Ascending aorta (tissue), 2 donors: Measurements from ENCODE around the gene NEK6. TPM values are rescaled to one million over a fixed set of nuclear protein-coding genes. Genes with fewer than 3 reads are reported as not detected.

Experiments used
- DNase-seq, 2 donors: peaks; one replicate each; pipeline ENCODE4 v3.0.0-alpha.2; 2019; ENCODE audit warnings: low spot score in 2 of 2
- H3K27ac ChIP-seq, 2 donors: fragments of 200-600 bp; sonication (generic); one replicate each; pipeline ENCODE4 v1.5.1; 2016 to 2017; ENCODE audit warnings: mild to moderate bottlenecking in 1 of 2
- H3K27me3 ChIP-seq: fragments of 200-600 bp; sonication (generic); one replicate; pipeline ENCODE4 v1.5.1; 2017
- H3K36me3 ChIP-seq, 2 donors: fragments of 200-600 bp; sonication (generic); one replicate each; pipeline ENCODE4 v1.5.1; 2016
- H3K4me1 ChIP-seq, 2 donors: fragments of 200-600 bp; sonication (generic); one replicate each; pipeline ENCODE4 v1.5.1; 2016 to 2017; ENCODE audit warnings: mild to moderate bottlenecking in 1 of 2
- H3K4me3 ChIP-seq, 2 donors: fragments of 200-600 bp; sonication (generic); one replicate each; pipeline ENCODE4 v1.5.1; 2016 to 2017; ENCODE audit warnings: mild to moderate bottlenecking in 1 of 2
- H3K9me3 ChIP-seq, 2 donors: fragments of 200-600 bp; sonication (generic); one replicate each; pipeline ENCODE4 v1.5.1; 2016
- CTCF ChIP-seq, 3 experiments: fragments of 200-600 bp in 2 of 3; fragments of 450-650 bp in 1 of 3; sonication (generic) in 2 of 3; IDR thresholded peaks; one replicate each; pipeline ENCODE4 v1.5.1; 2016 to 2019; ENCODE audit warnings: antibody characterized with exemption in 3 of 3, mild to moderate bottlenecking in 1 of 3, moderate library complexity in 1 of 3
- intact Hi-C: fragments of 100-400 bp; cut with DNase I; formaldehyde crosslinking; loops from one replicate; pipeline ENCODE4 v1.15.1; 2023
- total RNA-seq: library from RNA; depleted of rRNA; stranded (reverse); fragments of >200 nt; gene quantifications from one replicate; pipeline ENCODE4 v1.1.0, GENCODE V29; 2016

NEK6 gene
- total RNA-seq, 1 donor from 2014 or later = 6.7 TPM

- no peak for TF ChIP-seq CTCF (IDR thresholded peaks at IDR 0.05)
- DNase-seq = peak in 1 of 2 donors; percentile 19
- Histone ChIP-seq H3K4me3 (no peak overlapping the region), H3K27ac (no peak overlapping the region), H3K27me3 (no peaks in the 10 kb centered on the region), H3K36me3 (no peaks in the 10 kb centered on the region), H3K4me1 (no peaks in the 10 kb centered on the region), H3K9me3 (no peaks in the 10 kb centered on the region)
- intact Hi-C loops = no loop called here
These were observed 45.2 kb upstream of the NEK6 start for GRCh38 chr9:124212381-124213050.

- Histone ChIP-seq H3K4me3 (no peak overlapping the region), H3K9me3 (no peaks in the 10 kb centered on the region), H3K27me3 (no peaks in the 10 kb centered on the region), H3K36me3 (no peaks in the 10 kb centered on the region), H3K27ac (no peak overlapping the region), H3K4me1 (no peaks in the 10 kb centered on the region)
- no peak for TF ChIP-seq CTCF (IDR thresholded peaks at IDR 0.05)
- intact Hi-C loops = no loop called here
- DNase-seq = peak in 1 of 2 donors; percentile 52
These were observed 44.4 kb upstream of the NEK6 start for GRCh38 chr9:124213396-124213795.

GRCh38 chr9:124214116-124214515, 43.6 kb upstream of the NEK6 start:
- TF ChIP-seq CTCF (IDR thresholded peaks at IDR 0.05) = no peak
- Histone ChIP-seq H3K9me3 (no peaks in the 10 kb centered on the region), H3K36me3 (no peaks in the 10 kb centered on the region), H3K4me1 (no peaks in the 10 kb centered on the region), H3K4me3 (no peak overlapping the region), H3K27me3 (no peaks in the 10 kb centered on the region), H3K27ac (no peak overlapping the region)
- DNase-seq = peak in 1 of 2 donors; percentile 44
- intact Hi-C loops = no loop called here

DNA sequence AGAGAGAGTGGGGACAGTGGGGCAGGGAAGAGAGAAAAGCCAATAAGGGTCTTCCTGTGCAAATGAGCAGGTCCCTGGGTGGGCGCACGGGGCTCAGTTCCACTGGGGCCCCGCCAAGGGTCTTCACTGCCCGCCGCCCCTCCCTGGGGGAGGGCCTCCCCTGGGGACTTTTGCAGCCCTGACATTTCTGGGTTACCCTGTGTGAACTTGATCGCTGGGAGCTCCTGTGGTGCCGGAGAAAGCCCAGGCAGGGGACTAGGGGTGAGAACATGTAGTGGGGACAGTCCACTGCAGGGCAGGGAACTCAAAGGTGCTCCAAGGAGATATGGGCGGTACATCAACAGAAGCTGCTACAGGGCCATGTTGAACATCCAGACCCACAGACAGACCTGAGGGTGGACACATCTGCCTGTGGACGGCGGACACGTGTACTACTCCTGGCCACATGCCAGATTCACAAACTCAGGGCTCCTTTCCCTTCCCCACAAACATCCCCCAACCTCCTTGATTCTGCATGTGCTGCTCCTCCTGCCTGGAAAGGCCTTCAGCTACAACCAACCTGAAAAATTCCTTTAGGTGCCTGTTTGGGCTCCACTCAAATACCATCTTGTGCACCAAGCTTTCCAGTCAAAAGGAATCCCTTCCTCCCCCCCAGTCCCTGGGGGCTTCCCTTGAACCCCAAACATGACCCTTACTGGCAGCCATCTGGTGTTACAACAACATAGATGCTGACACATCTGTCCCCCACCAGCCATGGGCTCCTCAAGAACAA, 43.0 kb upstream of the NEK6 start:
- no peaks in the 10 kb centered on the region for H3K36me3 ChIP-seq
- TF ChIP-seq CTCF (IDR thresholded peaks at IDR 0.05) = no peak
- no peaks in the 10 kb centered on the region for H3K9me3 ChIP-seq
- no peak overlapping the region for H3K27ac ChIP-seq
- intact Hi-C loops = no loop called here
- DNase-seq = peak in 1 of 2 donors; percentile 55
- H3K4me3 ChIP-seq = no peak overlapping the region
- H3K4me1 ChIP-seq = no peaks in the 10 kb centered on the region
- H3K27me3 ChIP-seq = no peaks in the 10 kb centered on the region

DNA sequence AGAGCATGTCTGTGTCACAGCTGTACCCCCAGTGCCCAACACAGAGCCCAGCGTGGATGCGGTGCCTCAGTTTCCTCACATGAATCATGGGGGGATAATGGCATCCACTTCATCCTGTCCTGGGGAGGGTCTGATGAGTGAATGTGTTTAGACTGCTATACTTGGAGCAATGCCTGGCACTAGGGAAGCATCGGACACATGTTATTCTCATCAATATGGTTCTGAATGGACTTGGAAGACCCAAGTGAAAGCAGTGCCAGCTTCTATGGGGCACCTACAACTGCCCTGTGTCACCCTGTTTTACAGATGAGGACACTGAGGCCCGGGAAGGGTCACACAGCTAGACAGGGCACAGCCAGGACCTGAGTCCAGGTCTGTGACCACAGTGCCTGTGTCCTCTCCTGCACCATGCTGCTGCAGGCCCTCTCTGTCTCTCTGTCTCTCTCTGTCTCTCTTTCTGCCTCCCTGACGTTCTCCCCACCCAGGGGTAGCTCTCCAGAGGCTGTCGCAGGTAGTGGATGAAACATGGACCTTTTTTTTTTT, 42.3 kb upstream of the NEK6 start:
- peak in 1 of 2 donors; percentile 50 for DNase-seq
- no peak for TF ChIP-seq CTCF (IDR thresholded peaks at IDR 0.05)
- no peak overlapping the region for H3K4me3 ChIP-seq
- no peaks in the 10 kb centered on the region for H3K9me3 ChIP-seq
- intact Hi-C loops = no loop called here
- H3K4me1 ChIP-seq = no peaks in the 10 kb centered on the region
- H3K27ac ChIP-seq = no peak overlapping the region
- no peaks in the 10 kb centered on the region for H3K36me3 ChIP-seq
- H3K27me3 ChIP-seq = no peaks in the 10 kb centered on the region
